ENCODE results near the gene ERMP1. TPM values are rescaled to one million over a fixed set of nuclear protein-coding genes. Genes with fewer than 3 reads are reported as not detected.

The ERMP1 gene
- total RNA-seq, 8 experiments from 2014 or later, result 3.9 to 12.2 (median 6.0) TPM

GRCh38 chr9:5848372-5848882 lies 15.5 kb upstream of the ERMP1 start:
- Histone ChIP-seq H3K4me1 (replicated peaks in 1 of 2) (peaks cover 0 to 3% of the 10 kb centered on the region in 2 donors), H3K27ac (no peak overlapping the region), H3K4me3 (no peak overlapping the region)
- no peak for ATAC-seq (replicated peaks in 6 of 8)
- WGBS, 10 experiments, result 58 to 83% (median 82%) methylated on average over 1 to 3 of the region's 3 CpGs; no CpG with 5 or more reads in 5 of the 10 experiments
- in situ Hi-C loops (cut with MboI; ENCODE audit: low pct_unique_long_range_greater_than_20kb in 2 of 9, low sequenced_read_pairs in 9 of 9, unreplicated experiment in 9 of 9), result no loop called here

- no peak for ATAC-seq (replicated peaks in 6 of 8)
- Histone ChIP-seq H3K27ac (no peak overlapping the region), H3K4me1 (replicated peaks in 1 of 2) (peaks cover 0 to 3% of the 10 kb centered on the region in 2 donors), H3K4me3 (no peak overlapping the region)
- 78 to 100% (median 89%) methylated on average over 1 to 4 of the region's 4 CpGs; no CpG with 5 or more reads in 1 of the 10 experiments for WGBS, 10 experiments
- in situ Hi-C loops (cut with MboI; ENCODE audit: low pct_unique_long_range_greater_than_20kb in 2 of 9, low sequenced_read_pairs in 9 of 9, unreplicated experiment in 9 of 9), result no loop called here
These were observed 13.6 kb upstream of the ERMP1 start for GRCh38 chr9:5846501-5846921.

GRCh38 chr9:5846096-5846495 lies 13.2 kb upstream of the ERMP1 start:
- ATAC-seq (replicated peaks in 6 of 8), result no peak
- 67 to 100% (median 100%) methylated on average over 1 of the region's 1 CpG; no CpG with 5 or more reads in 7 of the 10 experiments for WGBS, 10 experiments
- in situ Hi-C loops (cut with MboI; ENCODE audit: low pct_unique_long_range_greater_than_20kb in 2 of 9, low sequenced_read_pairs in 9 of 9, unreplicated experiment in 9 of 9), result no loop called here

GRCh38 chr9:5845157-5845531 lies 12.2 kb upstream of the ERMP1 start:
- in situ Hi-C loops (cut with MboI; ENCODE audit: low pct_unique_long_range_greater_than_20kb in 2 of 9, low sequenced_read_pairs in 9 of 9, unreplicated experiment in 9 of 9), result no loop called here
- ATAC-seq (replicated peaks in 6 of 8), result no peak
- no peak overlapping the region for H3K27ac ChIP-seq
- peaks cover 0 to 3% of the 10 kb centered on the region in 2 donors for H3K4me1 ChIP-seq (replicated peaks in 1 of 2)
- WGBS, 10 experiments, result 75 to 100% (median 100%) methylated on average over 1 of the region's 1 CpG; no CpG with 5 or more reads in 3 of the 10 experiments
- no peak overlapping the region for H3K4me3 ChIP-seq

More at GRCh38 chr9:5846096-5846495, 13.2 kb upstream of the ERMP1 start:
- Histone ChIP-seq H3K4me3 (no peak overlapping the region), H3K27ac (no peak overlapping the region), H3K4me1 (replicated peaks in 1 of 2) (peaks cover 0 to 3% of the 10 kb centered on the region in 2 donors)

GRCh38 chr9:5843794-5844471 lies 11.0 kb upstream of the ERMP1 start:
- ATAC-seq (replicated peaks in 6 of 8), result peak in 7 of 8 experiments; percentile 20 to 95 (median 71)
- WGBS, 10 experiments, result 20 to 100% (median 49%) methylated on average over 1 to 7 of the region's 8 CpGs; no CpG with 5 or more reads in 2 of the 10 experiments
- Histone ChIP-seq H3K27ac (no peak overlapping the region), H3K4me1 (replicated peaks in 1 of 2) (peaks cover 0 to 3% of the 10 kb centered on the region in 2 donors), H3K4me3 (no peak overlapping the region)
- in situ Hi-C loops (cut with MboI; ENCODE audit: low pct_unique_long_range_greater_than_20kb in 2 of 9, low sequenced_read_pairs in 9 of 9, unreplicated experiment in 9 of 9), result no loop called here

- 37 to 100% (median 67%) methylated on average over 2 to 5 of the region's 5 CpGs; no CpG with 5 or more reads in 1 of the 10 experiments for WGBS, 10 experiments
- in situ Hi-C loops (cut with MboI; ENCODE audit: low pct_unique_long_range_greater_than_20kb in 2 of 9, low sequenced_read_pairs in 9 of 9, unreplicated experiment in 9 of 9), result no loop called here
- no peak overlapping the region for H3K4me3 ChIP-seq
- peaks cover 0 to 3% of the 10 kb centered on the region in 2 donors for H3K4me1 ChIP-seq (replicated peaks in 1 of 2)
- no peak overlapping the region for H3K27ac ChIP-seq
- ATAC-seq (replicated peaks in 6 of 8), result peak in 2 of 8 experiments; percentile 6 to 31
These were observed 10.2 kb upstream of the ERMP1 start for GRCh38 chr9:5842929-5843793.

GRCh38 chr9:5841771-5842573 lies 9.1 kb upstream of the ERMP1 start:
- H3K4me1 ChIP-seq (replicated peaks in 1 of 2), result peaks cover 0 to 3% of the 10 kb centered on the region in 2 donors
- no peak overlapping the region for H3K4me3 ChIP-seq
- in situ Hi-C loops (cut with MboI; ENCODE audit: low pct_unique_long_range_greater_than_20kb in 2 of 9, low sequenced_read_pairs in 9 of 9, unreplicated experiment in 9 of 9), result no loop called here
- 68 to 100% (median 89%) methylated on average over 1 to 10 of the region's 12 CpGs; no CpG with 5 or more reads in 1 of the 10 experiments for WGBS, 10 experiments
- no peak for ATAC-seq (replicated peaks in 6 of 8)
- no peak overlapping the region for H3K27ac ChIP-seq

- ATAC-seq (replicated peaks in 6 of 8), result peak in 2 of 8 experiments; percentile 39 to 52
- 36 to 100% (median 90%) methylated on average over 1 to 3 of the region's 3 CpGs for WGBS, 10 experiments
- in situ Hi-C loops (cut with MboI; ENCODE audit: low pct_unique_long_range_greater_than_20kb in 2 of 9, low sequenced_read_pairs in 9 of 9, unreplicated experiment in 9 of 9), result no loop called here
- no peak overlapping the region for H3K4me3 ChIP-seq
- peaks cover 0 to 3% of the 10 kb centered on the region in 2 donors for H3K4me1 ChIP-seq (replicated peaks in 1 of 2)
- no peak overlapping the region for H3K27ac ChIP-seq
These were observed 7.9 kb upstream of the ERMP1 start for GRCh38 chr9:5840788-5841187.

GRCh38 chr9:5839572-5839902 lies 6.6 kb upstream of the ERMP1 start:
- in situ Hi-C loops (cut with MboI; ENCODE audit: low pct_unique_long_range_greater_than_20kb in 2 of 9, low sequenced_read_pairs in 9 of 9, unreplicated experiment in 9 of 9), result no loop called here

GRCh38 chr9:5838884-5839571 lies 6.1 kb upstream of the ERMP1 start:
- in situ Hi-C loops (cut with MboI; ENCODE audit: low pct_unique_long_range_greater_than_20kb in 2 of 9, low sequenced_read_pairs in 9 of 9, unreplicated experiment in 9 of 9), result no loop called here
- 40 to 100% (median 70%) methylated on average over 1 to 2 of the region's 2 CpGs; no CpG with 5 or more reads in 4 of the 10 experiments for WGBS, 10 experiments
- Histone ChIP-seq H3K27ac (no peak overlapping the region), H3K4me1 (replicated peaks in 1 of 2) (peaks cover 0 to 3% of the 10 kb centered on the region in 2 donors), H3K4me3 (no peak overlapping the region)
- ATAC-seq (replicated peaks in 6 of 8), result peak in 1 of 8 experiments; percentile 37

More at GRCh38 chr9:5839572-5839902, 6.6 kb upstream of the ERMP1 start:
- 95 to 100% (median 98%) methylated on average over 1 to 4 of the region's 4 CpGs; no CpG with 5 or more reads in 6 of the 10 experiments for WGBS, 10 experiments
- Histone ChIP-seq H3K27ac (no peak overlapping the region), H3K4me1 (replicated peaks in 1 of 2) (peaks cover 0 to 3% of the 10 kb centered on the region in 2 donors), H3K4me3 (no peak overlapping the region)
- no peak for ATAC-seq (replicated peaks in 6 of 8)

GRCh38 chr9:5835808-5836207 lies 2.9 kb upstream of the ERMP1 start:
- Histone ChIP-seq H3K4me3 (no peak overlapping the region), H3K4me1 (replicated peaks in 1 of 2) (peaks cover 3 to 6% of the 10 kb centered on the region in 2 donors), H3K27ac (no peak overlapping the region)
- in situ Hi-C loops (cut with MboI; ENCODE audit: low pct_unique_long_range_greater_than_20kb in 2 of 9, low sequenced_read_pairs in 9 of 9, unreplicated experiment in 9 of 9), result no loop called here
- no peak for ATAC-seq (replicated peaks in 6 of 8)
- 80 to 100% methylated on average over 1 of the region's 1 CpG; no CpG with 5 or more reads in 8 of the 10 experiments for WGBS, 10 experiments

- 25 to 100% (median 79%) methylated on average over 1 of the region's 1 CpG; no CpG with 5 or more reads in 2 of the 10 experiments for WGBS, 10 experiments
- Histone ChIP-seq H3K4me3 (no peak overlapping the region), H3K27ac (no peak overlapping the region), H3K4me1 (replicated peaks in 1 of 2) (peaks cover 3 to 6% of the 10 kb centered on the region in 2 donors)
- in situ Hi-C loops (cut with MboI; ENCODE audit: low pct_unique_long_range_greater_than_20kb in 2 of 9, low sequenced_read_pairs in 9 of 9, unreplicated experiment in 9 of 9), result no loop called here
- no peak for ATAC-seq (replicated peaks in 6 of 8)
These were observed 1.3 kb upstream of the ERMP1 start for GRCh38 chr9:5834214-5834613.
